ENCODE data around the gene GAS7.

GAS7 gene

GRCh38 chr17:10121971-10122707, 76.3 kb downstream of the GAS7 start:
- no peak for TF ChIP-seq CTCF (IDR thresholded peaks at IDR 0.05; ENCODE audit: insufficient read depth, low read depth, low read length, missing control alignments)
- DNase-seq (ENCODE audit: low read depth), result no peak
- no peak overlapping the region for H3K4me3 ChIP-seq (ENCODE audit: low read length)

DNA sequence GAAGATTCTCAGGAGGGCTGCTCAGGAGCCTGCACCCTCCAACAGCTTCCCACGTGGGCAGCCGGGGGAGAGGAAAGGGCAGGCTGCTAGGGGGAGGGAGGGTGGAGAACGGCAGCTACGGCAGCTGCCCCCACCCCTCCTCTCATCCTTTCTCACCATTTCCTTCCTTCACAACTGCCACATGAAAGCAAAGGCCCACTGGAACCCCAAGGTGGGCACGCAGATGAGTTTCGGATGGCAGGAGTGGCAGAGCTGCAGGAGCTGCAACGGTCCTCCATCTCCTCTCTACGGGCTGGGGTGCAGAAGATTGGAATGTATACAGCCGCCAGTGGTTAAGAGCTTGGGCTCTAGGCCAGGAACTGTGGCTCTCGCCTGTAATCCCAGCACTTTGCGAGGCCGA, 77.7 kb downstream of the GAS7 start:
- TF ChIP-seq CTCF (IDR thresholded peaks at IDR 0.05; ENCODE audit: insufficient read depth, low read depth, low read length, missing control alignments), result no peak
- H3K4me3 ChIP-seq (ENCODE audit: low read length), result no peak overlapping the region
- no peak for DNase-seq (ENCODE audit: low read depth)

- H3K4me3 ChIP-seq (ENCODE audit: low read length), result no peak overlapping the region
- DNase-seq (ENCODE audit: low read depth), result no peak
These were observed 78.3 kb downstream of the GAS7 start for GRCh38 chr17:10120109-10120485.

GRCh38 chr17:10119203-10120108, 79.0 kb downstream of the GAS7 start:
- no peak for TF ChIP-seq CTCF (IDR thresholded peaks at IDR 0.05; ENCODE audit: insufficient read depth, low read depth, low read length, missing control alignments)
- DNase-seq (ENCODE audit: low read depth), result peak; percentile 66
- H3K4me3 ChIP-seq (ENCODE audit: low read length), result no peak overlapping the region

More at GRCh38 chr17:10120109-10120485, 78.3 kb downstream of the GAS7 start:
- no peak for TF ChIP-seq CTCF (IDR thresholded peaks at IDR 0.05; ENCODE audit: insufficient read depth, low read depth, low read length, missing control alignments)

DNA sequence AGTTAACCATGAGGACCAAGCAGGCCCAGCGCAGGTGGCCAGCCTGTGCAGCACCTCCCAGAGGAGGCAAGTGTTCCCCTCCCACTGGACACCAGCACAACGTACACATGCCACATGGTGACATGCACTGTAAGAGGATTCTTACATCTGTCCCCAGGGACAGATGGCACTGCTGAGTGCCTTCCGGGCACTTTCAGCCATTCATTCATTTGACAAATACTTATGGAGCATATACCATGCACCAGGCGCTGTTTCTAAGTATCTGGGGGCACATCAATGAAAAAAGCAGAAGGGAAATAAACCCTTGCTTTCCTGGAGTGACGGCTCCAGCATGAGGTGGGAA, 79.6 kb downstream of the GAS7 start:
- TF ChIP-seq CTCF (IDR thresholded peaks at IDR 0.05; ENCODE audit: insufficient read depth, low read depth, low read length, missing control alignments), result no peak
- DNase-seq (ENCODE audit: low read depth), result no peak
- H3K4me3 ChIP-seq (ENCODE audit: low read length), result no peak overlapping the region

GRCh38 chr17:10117581-10118001, 80.8 kb downstream of the GAS7 start:
- TF ChIP-seq CTCF (IDR thresholded peaks at IDR 0.05; ENCODE audit: insufficient read depth, low read depth, low read length, missing control alignments), result no peak
- H3K4me3 ChIP-seq (ENCODE audit: low read length), result no peak overlapping the region
- DNase-seq (ENCODE audit: low read depth), result no peak
